ACC112 (cell line): ENCODE results near the gene CDK5.

Experiments used
- H2AFZ ChIP-seq: fragments of 200-600 bp; sonication (generic); one replicate; pipeline ENCODE4 v1.6.0; 2017; ENCODE audit warnings: antibody characterized with exemption, low read length; ENCODE audit not compliant: unreplicated experiment
- H3K27ac ChIP-seq: fragments of 200-600 bp; sonication (generic); 2 replicates; pipeline ENCODE4 v1.5.1; 2014; ENCODE audit warnings: low read depth, mild to moderate bottlenecking, antibody characterized with exemption, low read length, moderate library complexity
- H3K27me3 ChIP-seq: fragments of 200-600 bp; sonication (generic); 2 replicates; pipeline ENCODE4 v1.6.1; 2014; ENCODE audit warnings: mild to moderate bottlenecking, antibody characterized with exemption, low read length, moderate library complexity, mixed read lengths; ENCODE audit not compliant: insufficient read depth
- H3K36me3 ChIP-seq: fragments of 200-600 bp; sonication (generic); 2 replicates; pipeline ENCODE4 v1.6.1; 2016; ENCODE audit warnings: mild to moderate bottlenecking, antibody characterized with exemption, low read length, moderate library complexity, mixed read lengths; ENCODE audit not compliant: insufficient read depth
- H3K4me1 ChIP-seq: fragments of 200-600 bp; sonication (generic); one replicate; pipeline ENCODE4 v1.6.1; 2016; ENCODE audit warnings: low read length, mixed read lengths; ENCODE audit not compliant: insufficient read depth, unreplicated experiment, control insufficient read depth
- H3K4me3 ChIP-seq: fragments of 200-600 bp; sonication (generic); 2 replicates; pipeline ENCODE4 v1.5.1; 2014; ENCODE audit warnings: mild to moderate bottlenecking, low read depth, low read length
- H3K79me2 ChIP-seq: fragments of 200-600 bp; sonication (generic); one replicate; pipeline ENCODE4 v1.6.0; 2016; ENCODE audit warnings: low read length; ENCODE audit not compliant: control insufficient read depth, unreplicated experiment, insufficient read depth

CDK5 gene

GRCh38 chr7:151017953-151018420 lies 39.7 kb downstream of the CDK5 start:
- peak overlapping the region; percentile 19 for H2AFZ ChIP-seq
- H3K27me3 ChIP-seq: peaks cover 11% of the 10 kb centered on the region
- H3K4me1 ChIP-seq: peaks cover 4% of the 10 kb centered on the region

GRCh38 chr7:151017370-151017952 lies 40.2 kb downstream of the CDK5 start:
- no peaks in the 10 kb centered on the region for H3K36me3 ChIP-seq
- no peak overlapping the region for H3K27ac ChIP-seq
- H3K79me2 ChIP-seq: no peaks in the 10 kb centered on the region
- H3K4me3 ChIP-seq: peak overlapping the region; percentile 76
- H2AFZ ChIP-seq: peak overlapping the region; percentile 18
- H3K4me1 ChIP-seq: peaks cover 7% of the 10 kb centered on the region
- H3K27me3 ChIP-seq: peaks cover 11% of the 10 kb centered on the region

More at GRCh38 chr7:151017953-151018420, 39.7 kb downstream of the CDK5 start:
- H3K79me2 ChIP-seq: no peaks in the 10 kb centered on the region
- H3K36me3 ChIP-seq: no peaks in the 10 kb centered on the region
- no peak overlapping the region for H3K27ac ChIP-seq
- H3K4me3 ChIP-seq: peak overlapping the region; percentile 76

- H3K27me3 ChIP-seq: peaks cover 11% of the 10 kb centered on the region
- H3K4me3 ChIP-seq: 0 out of 2 replicates have a peak overlapping the region, but pooled peaks have one; percentile 76
- no peaks in the 10 kb centered on the region for H3K79me2 ChIP-seq
- H2AFZ ChIP-seq: no peak overlapping the region
- no peak overlapping the region for H3K27ac ChIP-seq
- no peaks in the 10 kb centered on the region for H3K36me3 ChIP-seq
- peaks cover 11% of the 10 kb centered on the region for H3K4me1 ChIP-seq
Observed at GRCh38 chr7:151016942-151017341, 40.8 kb downstream of the CDK5 start.

GRCh38 chr7:151016505-151016904 lies 41.2 kb downstream of the CDK5 start:
- peaks cover 11% of the 10 kb centered on the region for H3K4me1 ChIP-seq
- no peak overlapping the region for H2AFZ ChIP-seq
- no peak overlapping the region for H3K4me3 ChIP-seq
- no peaks in the 10 kb centered on the region for H3K79me2 ChIP-seq
- no peaks in the 10 kb centered on the region for H3K36me3 ChIP-seq
- H3K27me3 ChIP-seq: peaks cover 11% of the 10 kb centered on the region
- H3K27ac ChIP-seq: no peak overlapping the region

- H3K27ac ChIP-seq: no peak overlapping the region
- H3K27me3 ChIP-seq: peaks cover 11% of the 10 kb centered on the region
- H3K4me3 ChIP-seq: no peak overlapping the region
- H3K36me3 ChIP-seq: no peaks in the 10 kb centered on the region
- H2AFZ ChIP-seq: no peak overlapping the region
- no peaks in the 10 kb centered on the region for H3K79me2 ChIP-seq
- peaks cover 11% of the 10 kb centered on the region for H3K4me1 ChIP-seq
Observed at GRCh38 chr7:151015967-151016366, 41.7 kb downstream of the CDK5 start.

- Histone ChIP-seq H2AFZ (no peak overlapping the region), H3K27ac (no peak overlapping the region), H3K4me3 (no peak overlapping the region), H3K27me3 (peaks cover 4% of the 10 kb centered on the region; the same call in 1 of the 2 replicates), H3K36me3 (no peaks in the 10 kb centered on the region), H3K79me2 (no peaks in the 10 kb centered on the region), H3K4me1 (peaks cover 15% of the 10 kb centered on the region)
Observed at GRCh38 chr7:151014950-151015349, 42.7 kb downstream of the CDK5 start.

- H3K4me3 ChIP-seq: peak overlapping the region; percentile 73
- H3K79me2 ChIP-seq: no peaks in the 10 kb centered on the region
- H3K27ac ChIP-seq: no peak overlapping the region
- peak overlapping the region; percentile 65 for H2AFZ ChIP-seq
- no peaks in the 10 kb centered on the region for H3K36me3 ChIP-seq
- H3K4me1 ChIP-seq: peaks cover 12% of the 10 kb centered on the region
- H3K27me3 ChIP-seq: peaks cover 2% of the 10 kb centered on the region; the same call in 1 of the 2 replicates
Observed at GRCh38 chr7:151013733-151014497, 43.8 kb downstream of the CDK5 start.

GRCh38 chr7:151013356-151013732 lies 44.4 kb downstream of the CDK5 start:
- Histone ChIP-seq H3K79me2 (no peaks in the 10 kb centered on the region), H3K27ac (no peak overlapping the region), H3K4me3 (peak overlapping the region; percentile 73), H3K4me1 (peaks cover 11% of the 10 kb centered on the region), H3K27me3 (no peaks in the 10 kb centered on the region), H2AFZ (no peak overlapping the region), H3K36me3 (no peaks in the 10 kb centered on the region)

GRCh38 chr7:151012911-151013347 lies 44.8 kb downstream of the CDK5 start:
- Histone ChIP-seq H3K4me3 (peak overlapping the region; percentile 73), H3K27ac (no peak overlapping the region), H3K4me1 (peaks cover 11% of the 10 kb centered on the region), H2AFZ (no peak overlapping the region), H3K79me2 (no peaks in the 10 kb centered on the region), H3K27me3 (no peaks in the 10 kb centered on the region), H3K36me3 (no peaks in the 10 kb centered on the region)

GRCh38 chr7:151012031-151012692 lies 45.5 kb downstream of the CDK5 start:
- H2AFZ ChIP-seq: no peak overlapping the region
- 0 out of 2 replicates have a peak overlapping the region, but pooled peaks have one; percentile 5 for H3K27ac ChIP-seq
- no peaks in the 10 kb centered on the region for H3K79me2 ChIP-seq
- no peaks in the 10 kb centered on the region for H3K36me3 ChIP-seq
- no peak overlapping the region for H3K4me3 ChIP-seq
- H3K4me1 ChIP-seq: peaks cover 11% of the 10 kb centered on the region
- H3K27me3 ChIP-seq: no peaks in the 10 kb centered on the region
